MM.1S (cell line): Measurements from ENCODE around the gene MLLT10.
"Not testable (repeated sequence)": the region's sequence is repeated elsewhere in the genome, so short reads cannot be mapped to it uniquely, and the experiment has no call there.

ENCODE experiments used
- EZH2 ChIP-seq: fragments of 300-600 bp; sonication (generic); optimal IDR thresholded peaks from 2 replicates; pipeline ENCODE3; 2017; ENCODE audit warnings: low read depth, mild to moderate bottlenecking, antibody characterized with exemption, low read length, mixed read lengths
- TF ChIP-seq, protein P1 (sequence below): fragments of 300-600 bp; sonication (generic); IDR thresholded peaks from 2 replicates; pipeline ENCODE4 v1.5.1; 2016; ENCODE audit warnings: antibody characterized with exemption, low read length, mixed read lengths

- TF ChIP-seq, protein P1, sequence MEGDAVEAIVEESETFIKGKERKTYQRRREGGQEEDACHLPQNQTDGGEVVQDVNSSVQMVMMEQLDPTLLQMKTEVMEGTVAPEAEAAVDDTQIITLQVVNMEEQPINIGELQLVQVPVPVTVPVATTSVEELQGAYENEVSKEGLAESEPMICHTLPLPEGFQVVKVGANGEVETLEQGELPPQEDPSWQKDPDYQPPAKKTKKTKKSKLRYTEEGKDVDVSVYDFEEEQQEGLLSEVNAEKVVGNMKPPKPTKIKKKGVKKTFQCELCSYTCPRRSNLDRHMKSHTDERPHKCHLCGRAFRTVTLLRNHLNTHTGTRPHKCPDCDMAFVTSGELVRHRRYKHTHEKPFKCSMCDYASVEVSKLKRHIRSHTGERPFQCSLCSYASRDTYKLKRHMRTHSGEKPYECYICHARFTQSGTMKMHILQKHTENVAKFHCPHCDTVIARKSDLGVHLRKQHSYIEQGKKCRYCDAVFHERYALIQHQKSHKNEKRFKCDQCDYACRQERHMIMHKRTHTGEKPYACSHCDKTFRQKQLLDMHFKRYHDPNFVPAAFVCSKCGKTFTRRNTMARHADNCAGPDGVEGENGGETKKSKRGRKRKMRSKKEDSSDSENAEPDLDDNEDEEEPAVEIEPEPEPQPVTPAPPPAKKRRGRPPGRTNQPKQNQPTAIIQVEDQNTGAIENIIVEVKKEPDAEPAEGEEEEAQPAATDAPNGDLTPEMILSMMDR: not testable (repeated sequence)
- not testable (repeated sequence) for TF ChIP-seq EZH2
Observed at GRCh38 chr10:21540701-21541100, 6.7 kb downstream of the MLLT10 start.
